Epidermal melanocyte (primary cell): ENCODE measurements around the gene PDE11A.

Experiments used
- DNase-seq: peaks from one replicate; pipeline ENCODE4 v3.0.0; 2011; ENCODE audit warnings: low spot score; ENCODE audit not compliant: insufficient read length

PDE11A gene

GRCh38 chr2:177575358-177575757 is 497.2 kb downstream of the PDE11A start:
- no peak for DNase-seq

GRCh38 chr2:177574356-177574755 is 498.2 kb downstream of the PDE11A start:
- DNase-seq = no peak
